ENCODE data around the gene ICA1L.
A peak's percentile ranks its signal among the peaks of the same experiment; 100 is the strongest.

Gene ICA1L

GRCh38 chr2:202817771-202818170 is 53.8 kb downstream of the ICA1L start:
- ATAC-seq: no peak
- TF ChIP-seq CSDC2 (CRISPR knock-in tag; IDR thresholded peaks at IDR 0.05): no peak
- no peak for TF ChIP-seq ZFP30 (CRISPR knock-in tag; IDR thresholded peaks at IDR 0.05)
- TF ChIP-seq ZNF565 (CRISPR knock-in tag; conservative IDR thresholded peaks at IDR 0.05; ENCODE audit: low read depth): no peak
- TF ChIP-seq SNAI2 (CRISPR knock-in tag; IDR thresholded peaks at IDR 0.05): no peak
- no peak for TF ChIP-seq CSRNP3 (CRISPR knock-in tag; IDR thresholded peaks at IDR 0.05)
- no peak for TF ChIP-seq TSHZ2 (CRISPR knock-in tag; IDR thresholded peaks at IDR 0.05)
- TF ChIP-seq CREB5 (CRISPR knock-in tag; IDR thresholded peaks at IDR 0.05; ENCODE audit: low read depth): no peak
- no peak for TF ChIP-seq TCF4 (CRISPR knock-in tag; IDR thresholded peaks at IDR 0.05; ENCODE audit: borderline replicate concordance)

- peak; percentile 54; the same call in 2 of the 3 replicates for ATAC-seq
- TF ChIP-seq ESRRG (CRISPR knock-in tag; IDR thresholded peaks at IDR 0.05): no peak
- TF ChIP-seq ZC3H10 (CRISPR knock-in tag; IDR thresholded peaks at IDR 0.05): no peak
- TF ChIP-seq ZFP3 (CRISPR knock-in tag; IDR thresholded peaks at IDR 0.05): no peak
- no peak for TF ChIP-seq TOX (CRISPR knock-in tag; IDR thresholded peaks at IDR 0.05; ENCODE audit: borderline replicate concordance)
- TF ChIP-seq SNAI2 (CRISPR knock-in tag; IDR thresholded peaks at IDR 0.05): no peak
- TF ChIP-seq ZNF70 (CRISPR knock-in tag; IDR thresholded peaks at IDR 0.05): no peak
- no peak for TF ChIP-seq ZNF565 (CRISPR knock-in tag; conservative IDR thresholded peaks at IDR 0.05; ENCODE audit: low read depth)
- no peak for TF ChIP-seq ZFP30 (CRISPR knock-in tag; IDR thresholded peaks at IDR 0.05)
- TF ChIP-seq CSRNP3 (CRISPR knock-in tag; IDR thresholded peaks at IDR 0.05): no peak
- TF ChIP-seq ZNF8 (CRISPR knock-in tag; IDR thresholded peaks at IDR 0.05): no peak
- no peak for TF ChIP-seq POU6F1 (CRISPR knock-in tag; IDR thresholded peaks at IDR 0.05; ENCODE audit: borderline replicate concordance, low read depth)
- no peak for TF ChIP-seq ISL1 (CRISPR knock-in tag; IDR thresholded peaks at IDR 0.05)
- TF ChIP-seq OSR1 (CRISPR knock-in tag; IDR thresholded peaks at IDR 0.05): no peak
Measured at GRCh38 chr2:202815548-202816360, 55.8 kb downstream of the ICA1L start.

- no peak for ATAC-seq
- TF ChIP-seq CSDC2 (CRISPR knock-in tag; IDR thresholded peaks at IDR 0.05): no peak
Measured at GRCh38 chr2:202814226-202814625, 57.3 kb downstream of the ICA1L start.

GRCh38 chr2:202813387-202813786 is 58.2 kb downstream of the ICA1L start:
- no peak for ATAC-seq
- no peak for TF ChIP-seq ISL1 (CRISPR knock-in tag; IDR thresholded peaks at IDR 0.05)
- TF ChIP-seq ZC3H10 (CRISPR knock-in tag; IDR thresholded peaks at IDR 0.05): no peak
- no peak for TF ChIP-seq ESRRG (CRISPR knock-in tag; IDR thresholded peaks at IDR 0.05)
- TF ChIP-seq CSRNP3 (CRISPR knock-in tag; IDR thresholded peaks at IDR 0.05): no peak
- TF ChIP-seq CREB5 (CRISPR knock-in tag; IDR thresholded peaks at IDR 0.05; ENCODE audit: low read depth): no peak
- TF ChIP-seq PATZ1 (CRISPR knock-in tag; IDR thresholded peaks at IDR 0.05; ENCODE audit: borderline replicate concordance): no peak
- no peak for TF ChIP-seq ZNF565 (CRISPR knock-in tag; conservative IDR thresholded peaks at IDR 0.05; ENCODE audit: low read depth)
- no peak for TF ChIP-seq BACH2 (CRISPR knock-in tag; IDR thresholded peaks at IDR 0.05; ENCODE audit: borderline replicate concordance)
- TF ChIP-seq PPARA (CRISPR knock-in tag; IDR thresholded peaks at IDR 0.05; ENCODE audit: borderline replicate concordance): no peak

Data from SK-N-SH treated with all-trans-retinoic acid at 6 μM for 48 hours (cell line).